Measurements from ENCODE around the gene AHSG. TPM values are rescaled to one million over a fixed set of nuclear protein-coding genes. Genes with fewer than 3 reads are reported as not detected.

Gene AHSG
- total and polyA plus RNA-seq, 4 donors = 0.03 to 0.92 (median 0.20) TPM; not detected in 1

DNA sequence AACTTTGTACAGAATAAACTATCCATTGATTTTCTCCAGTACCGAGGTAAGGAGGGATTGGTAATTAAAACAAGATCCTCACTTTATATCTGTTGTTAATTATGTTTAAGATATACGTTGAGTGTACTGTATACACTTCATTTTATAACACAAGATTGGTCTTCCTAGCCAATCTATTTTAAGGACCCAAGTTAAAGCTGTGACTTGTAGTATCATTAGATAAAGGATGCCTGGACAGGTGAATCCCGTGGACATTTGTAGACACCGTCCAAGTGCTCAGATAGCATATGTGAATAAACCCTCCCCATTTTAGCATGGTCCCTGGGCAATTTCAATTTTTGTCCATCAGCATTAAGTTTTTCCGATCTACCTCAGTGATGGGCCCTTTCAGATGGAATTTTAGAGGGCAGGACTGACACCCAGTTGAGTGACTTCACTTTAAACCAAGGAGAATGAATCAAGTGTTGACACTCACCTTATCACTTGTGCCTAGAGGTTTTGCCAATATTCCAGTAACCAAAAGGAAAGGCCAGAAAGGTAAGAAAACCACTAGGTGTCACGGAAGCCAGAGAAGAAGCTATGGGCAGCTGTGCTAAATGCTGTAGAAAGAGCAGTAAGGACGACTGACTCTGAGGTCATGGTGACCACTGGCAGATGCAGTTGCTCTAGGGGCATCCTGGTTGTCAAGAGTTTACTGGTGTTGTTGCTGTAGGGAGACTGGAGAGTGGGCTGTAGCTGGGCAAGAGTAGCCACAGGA, 9.2 kb downstream of the AHSG start:
- H3K27me3 ChIP-seq (ENCODE audit: control insufficient read depth in 3 of 3, insufficient read depth in 3 of 3, low read length in 2 of 3) = peaks cover 0 to 1% (median 0%) of the 10 kb centered on the region in 3 donors
- WGBS, 2 donors = 84 to 89% methylated on average over 7 of the region's 7 CpGs
- DNase-seq (no peak), ATAC-seq (ENCODE audit: insufficient read depth, low FRiP score) (no peak)
- H3K4me1 ChIP-seq (ENCODE audit: control insufficient read depth in 5 of 5, insufficient read depth in 5 of 5, low read length in 5 of 5) = no peaks in the 10 kb centered on the region
- peaks cover 0 to 3% (median 0%) of the 10 kb centered on the region in 4 donors for H3K9me3 ChIP-seq (ENCODE audit: control insufficient read depth in 4 of 4, insufficient read depth in 3 of 4, low read length in 3 of 4)
- H3K9ac ChIP-seq (ENCODE audit: insufficient read depth in 1 of 2, low read length in 2 of 2) = no peak overlapping the region
- TF ChIP-seq CTCF (IDR thresholded peaks at IDR 0.05; ENCODE audit: control extremely low read depth, extremely low read depth) = no peak
- H3K27ac ChIP-seq (ENCODE audit: low read depth in 1 of 2, low read length in 1 of 2) = no peak overlapping the region
- H3K4me3 ChIP-seq = no peak overlapping the region
- no peaks in the 10 kb centered on the region for H3K36me3 ChIP-seq (ENCODE audit: control insufficient read depth in 4 of 4, insufficient read depth in 4 of 4, low read length in 4 of 4)

- no peak for TF ChIP-seq CTCF (IDR thresholded peaks at IDR 0.05; ENCODE audit: control extremely low read depth, extremely low read depth)
- no peak for ATAC-seq (ENCODE audit: insufficient read depth, low FRiP score)
- WGBS, 2 donors = 50 to 67% methylated on average over 2 of the region's 2 CpGs
These were observed 9.9 kb downstream of the AHSG start for GRCh38 chr3:186622651-186623310.

DNA sequence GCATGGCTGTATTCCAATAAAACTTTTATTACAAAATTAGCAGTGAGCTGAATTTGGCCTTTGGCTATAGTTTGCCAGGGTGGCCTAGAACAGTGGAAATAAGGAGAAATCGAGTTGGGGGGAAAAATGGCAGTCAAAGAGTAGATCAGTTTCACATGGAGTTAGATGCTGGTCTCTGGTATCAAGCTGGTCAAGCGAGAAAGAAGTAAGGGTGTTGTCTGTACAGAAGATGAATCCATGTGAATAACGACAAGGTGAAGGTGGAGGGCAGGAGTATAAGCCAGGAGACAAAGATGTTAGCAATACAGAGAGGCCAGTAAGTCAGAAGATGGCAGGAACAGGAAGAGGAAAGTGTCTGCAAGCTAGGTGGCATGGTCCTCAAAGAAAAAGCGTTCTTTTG, 11.7 kb downstream of the AHSG start:
- Histone ChIP-seq H3K9me3 (ENCODE audit: control insufficient read depth in 4 of 4, insufficient read depth in 3 of 4, low read length in 3 of 4) (peaks cover 0 to 3% (median 0%) of the 10 kb centered on the region in 4 donors), H3K27me3 (ENCODE audit: control insufficient read depth in 3 of 3, insufficient read depth in 3 of 3, low read length in 2 of 3) (peaks cover 0 to 5% (median 0%) of the 10 kb centered on the region in 3 donors), H3K36me3 (ENCODE audit: control insufficient read depth in 4 of 4, insufficient read depth in 4 of 4, low read length in 4 of 4) (no peaks in the 10 kb centered on the region), H3K27ac (ENCODE audit: low read depth in 1 of 2, low read length in 1 of 2) (no peak overlapping the region), H3K9ac (ENCODE audit: insufficient read depth in 1 of 2, low read length in 2 of 2) (no peak overlapping the region), H3K4me3 (no peak overlapping the region), H3K4me1 (ENCODE audit: control insufficient read depth in 5 of 5, insufficient read depth in 5 of 5, low read length in 5 of 5) (no peaks in the 10 kb centered on the region)
- no peak for ATAC-seq (ENCODE audit: insufficient read depth, low FRiP score)
- WGBS, 2 donors = 74 to 86% methylated on average over 4 of the region's 4 CpGs
- DNase-seq = no peak
- TF ChIP-seq CTCF (IDR thresholded peaks at IDR 0.05; ENCODE audit: control extremely low read depth, extremely low read depth) = no peak

More at GRCh38 chr3:186622651-186623310, 9.9 kb downstream of the AHSG start:
- Histone ChIP-seq H3K27ac (ENCODE audit: low read depth in 1 of 2, low read length in 1 of 2) (no peak overlapping the region), H3K4me3 (no peak overlapping the region), H3K36me3 (ENCODE audit: control insufficient read depth in 4 of 4, insufficient read depth in 4 of 4, low read length in 4 of 4) (no peaks in the 10 kb centered on the region), H3K4me1 (ENCODE audit: control insufficient read depth in 5 of 5, insufficient read depth in 5 of 5, low read length in 5 of 5) (no peaks in the 10 kb centered on the region), H3K9me3 (ENCODE audit: control insufficient read depth in 4 of 4, insufficient read depth in 3 of 4, low read length in 3 of 4) (peaks cover 0 to 3% (median 0%) of the 10 kb centered on the region in 4 donors), H3K27me3 (ENCODE audit: control insufficient read depth in 3 of 3, insufficient read depth in 3 of 3, low read length in 2 of 3) (peaks cover 0 to 3% (median 0%) of the 10 kb centered on the region in 3 donors), H3K9ac (ENCODE audit: insufficient read depth in 1 of 2, low read length in 2 of 2) (no peak overlapping the region)
- DNase-seq = no peak
